ENCODE measurements around the gene PHACTR4. TPM values are rescaled to one million over a fixed set of nuclear protein-coding genes. Genes with fewer than 3 reads are reported as not detected.

Gene PHACTR4
- total RNA-seq, 1 donor from 2014 or later, result 33.0 TPM

DNA sequence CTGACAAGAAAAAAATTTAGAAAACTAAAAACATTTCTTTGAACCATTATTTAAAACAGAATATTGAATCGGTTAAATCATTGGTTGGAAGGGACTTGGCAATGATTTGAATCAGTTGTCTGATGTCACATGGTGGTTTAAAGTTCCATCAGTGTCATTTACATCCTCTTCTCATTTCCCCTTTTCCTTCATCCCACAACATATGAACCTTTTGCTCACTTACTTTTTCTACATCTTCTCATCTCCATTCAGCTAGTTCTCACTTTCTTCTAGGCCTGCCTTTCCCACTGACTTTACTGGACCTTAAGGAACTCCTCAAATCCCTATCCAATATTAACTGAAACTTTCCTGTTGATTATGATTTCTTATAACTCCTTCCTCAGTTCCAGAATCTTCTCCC is 58.5 kb downstream of the PHACTR4 start:
- H3K9me3 ChIP-seq, result no peaks in the 10 kb centered on the region
- no peaks in the 10 kb centered on the region for H3K27me3 ChIP-seq
- TF ChIP-seq CTCF (IDR thresholded peaks at IDR 0.05), result no peak
- no peak for DNase-seq (ENCODE audit: low spot score in 2 of 2)
- intact Hi-C loops (cut with DNase I), result no loop called here
- no peaks in the 10 kb centered on the region for H3K36me3 ChIP-seq
- H3K4me3 ChIP-seq, result no peak overlapping the region
- H3K4me1 ChIP-seq, result no peaks in the 10 kb centered on the region
- H3K27ac ChIP-seq, result no peak overlapping the region

DNA sequence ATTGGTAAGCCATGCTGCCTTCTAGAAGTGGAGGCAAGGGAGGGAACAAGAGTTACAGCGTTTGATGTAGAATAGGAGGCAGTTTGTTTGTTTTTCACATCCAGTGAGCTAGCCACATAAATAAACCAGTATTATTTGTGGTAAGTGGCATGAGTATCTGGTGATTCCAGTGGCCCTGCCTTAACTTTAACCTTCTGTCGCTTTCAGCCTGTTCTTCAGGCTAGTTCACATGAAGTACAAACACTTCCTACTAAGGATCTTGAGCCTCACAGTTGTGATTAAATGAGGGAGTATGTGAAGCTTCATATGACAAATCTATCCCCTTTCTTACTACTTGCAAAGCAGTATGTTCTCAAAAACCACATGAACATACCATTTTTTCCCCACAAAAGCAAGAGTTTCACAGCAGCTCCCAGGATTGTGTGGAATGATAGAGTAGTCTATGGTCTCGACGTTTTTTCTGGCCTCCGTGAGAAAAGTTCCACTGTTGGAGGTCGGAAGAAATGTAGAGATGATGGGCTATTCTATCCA is 59.5 kb downstream of the PHACTR4 start:
- DNase-seq (ENCODE audit: low spot score in 2 of 2), result no peak
- Histone ChIP-seq H3K27me3 (no peaks in the 10 kb centered on the region), H3K9me3 (no peaks in the 10 kb centered on the region), H3K4me1 (peaks cover 0 to under 1% of the 10 kb centered on the region in 2 donors), H3K27ac (no peak overlapping the region), H3K36me3 (no peaks in the 10 kb centered on the region), H3K4me3 (no peak overlapping the region)
- intact Hi-C loops (cut with DNase I), result no loop called here
- TF ChIP-seq CTCF (IDR thresholded peaks at IDR 0.05), result no peak

GRCh38 chr1:28436211-28436769 is 66.8 kb downstream of the PHACTR4 start:
- no peak for TF ChIP-seq CTCF (IDR thresholded peaks at IDR 0.05)
- H3K4me3 ChIP-seq, result no peak overlapping the region
- intact Hi-C loops (cut with DNase I), result loop anchor here (5.0 to 10.0 kb wide), 5 partner anchors 64 to 449 kb away; partner anchors contain the start of genes RCC1 and YTHDF2
- peaks cover 11% of the 10 kb centered on the region in 2 donors for H3K4me1 ChIP-seq
- no peaks in the 10 kb centered on the region for H3K9me3 ChIP-seq
- no peaks in the 10 kb centered on the region for H3K36me3 ChIP-seq
- H3K27me3 ChIP-seq, result no peaks in the 10 kb centered on the region
- DNase-seq (ENCODE audit: low spot score in 2 of 2), result no peak
- H3K27ac ChIP-seq, result peak overlapping the region in 1 of 2 donors; percentile 85

- Histone ChIP-seq H3K27ac (peak overlapping the region; percentile 81 to 85), H3K4me1 (peaks cover 11% of the 10 kb centered on the region in 2 donors), H3K36me3 (no peaks in the 10 kb centered on the region), H3K4me3 (peak overlapping the region; percentile 29 to 48), H3K27me3 (no peaks in the 10 kb centered on the region), H3K9me3 (no peaks in the 10 kb centered on the region)
- intact Hi-C loops (cut with DNase I), result loop anchor here (5.0 to 10.0 kb wide), 5 partner anchors 65 to 447 kb away; partner anchors contain the start of genes RCC1 and YTHDF2
- TF ChIP-seq CTCF (IDR thresholded peaks at IDR 0.05), result no peak
- DNase-seq (ENCODE audit: low spot score in 2 of 2), result peak in 1 of 2 donors; percentile 77
Measured at GRCh38 chr1:28437264-28437923, 67.9 kb downstream of the PHACTR4 start.

GRCh38 chr1:28437924-28438699 is 68.6 kb downstream of the PHACTR4 start:
- Histone ChIP-seq H3K27me3 (no peaks in the 10 kb centered on the region), H3K9me3 (no peaks in the 10 kb centered on the region), H3K4me1 (peaks cover 11% of the 10 kb centered on the region in 2 donors), H3K36me3 (no peaks in the 10 kb centered on the region), H3K4me3 (peak overlapping the region; percentile 29 to 48), H3K27ac (peak overlapping the region; percentile 81 to 85)
- no peak for TF ChIP-seq CTCF (IDR thresholded peaks at IDR 0.05)
- intact Hi-C loops (cut with DNase I), result loop anchor here (5.0 to 10.0 kb wide), 5 partner anchors 66 to 447 kb away; partner anchors contain the start of genes RCC1 and YTHDF2
- peak; percentile 59 to 93 for DNase-seq (ENCODE audit: low spot score in 2 of 2)
